ENCODE data around the gene ENTHD1. TPM values are rescaled to one million over a fixed set of nuclear protein-coding genes. Genes with fewer than 3 reads are reported as not detected.

Gene ENTHD1
- total and polyA plus RNA-seq, 10 of the 15 experiments (the other 5 are each of a cell fraction or from before 2014, with no cell fraction given) = 0.09 to 0.52 (median 0.21) TPM; not detected in 1

DNA sequence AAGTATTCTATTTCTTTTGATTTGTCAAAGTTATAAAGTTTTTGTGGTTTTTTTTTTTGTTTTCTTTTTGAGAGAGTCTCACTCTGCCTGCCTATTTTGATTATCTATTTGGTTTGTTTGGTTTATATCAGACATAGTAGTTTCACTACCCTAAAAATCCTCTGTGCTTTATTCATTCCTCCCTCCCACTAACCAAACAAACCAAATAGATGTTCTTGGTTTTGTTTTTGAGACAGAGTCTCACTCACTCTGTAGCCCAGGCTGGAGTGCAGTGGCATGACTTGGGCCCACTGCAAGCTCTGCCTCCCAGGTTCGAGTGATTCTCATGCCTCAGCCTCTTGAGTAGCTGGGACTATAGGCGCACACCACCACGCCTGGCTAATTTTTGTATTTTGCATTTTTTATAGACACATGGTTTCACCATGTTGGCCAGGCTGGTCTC, 67.9 kb downstream of the ENTHD1 start (continued):
- TF ChIP-seq PAX8 (IDR thresholded peaks at IDR 0.05) (no peak), NFIC (IDR thresholded peaks at IDR 0.05; ENCODE audit: low read depth, low read length) (peak; percentile 77), CREM (IDR thresholded peaks at IDR 0.05; ENCODE audit: low read depth) (peak; percentile 39; the same call in 1 of the 2 replicates), GATAD2B (conservative IDR thresholded peaks at IDR 0.05; ENCODE audit: low read depth) (no peak), CEBPB (IDR thresholded peaks at IDR 0.05; ENCODE audit: borderline replicate concordance in 1 of 2, low read depth in 2 of 2, low read length in 2 of 2) (no peak), CHD1 (IDR thresholded peaks at IDR 0.05; ENCODE audit: low read depth, low read length) (no peak), FOXK2 (IDR thresholded peaks at IDR 0.05) (no peak), MYB (IDR thresholded peaks at IDR 0.05; ENCODE audit: borderline replicate concordance, low read depth, low read length) (no peak), POLR2AphosphoS5 (IDR thresholded peaks at IDR 0.05; ENCODE audit: low read length) (0 out of 2 replicates have a peak, but pooled peaks have one; percentile 42), CREB1 (IDR thresholded peaks at IDR 0.05; ENCODE audit: low read depth) (0 out of 2 replicates have a peak, but pooled peaks have one; percentile 10), FOS (IDR thresholded peaks at IDR 0.05; ENCODE audit: borderline replicate concordance, extremely low read depth, insufficient read length) (no peak), HDGF (IDR thresholded peaks at IDR 0.05) (peak; percentile 83; the same call in 1 of the 2 replicates), RELA (IDR thresholded peaks at IDR 0.05; ENCODE audit: borderline replicate concordance, partially characterized antibody) (no peak), ZNF24 (IDR thresholded peaks at IDR 0.05) (no peak), CBX5 (IDR thresholded peaks at IDR 0.05; ENCODE audit: low read depth) (no peak), KAT2A (conservative IDR thresholded peaks at IDR 0.05; ENCODE audit: control insufficient read depth, low read depth, low read length) (no peak), EED (IDR thresholded peaks at IDR 0.05; ENCODE audit: low read depth) (peak; percentile 52), KDM1A (IDR thresholded peaks at IDR 0.05; ENCODE audit: borderline replicate concordance) (no peak), MEF2B (IDR thresholded peaks at IDR 0.05; ENCODE audit: partially characterized antibody, poor library complexity, severe bottlenecking) (peak; percentile 56), POU2F2 (IDR thresholded peaks at IDR 0.05; ENCODE audit: borderline replicate concordance, low read depth, low read length) (no peak), MTA3 (IDR thresholded peaks at IDR 0.05; ENCODE audit: borderline replicate concordance, low read length) (peak; percentile 65; the same call in 1 of the 2 replicates)
- TF ChIP-seq, protein P1, sequence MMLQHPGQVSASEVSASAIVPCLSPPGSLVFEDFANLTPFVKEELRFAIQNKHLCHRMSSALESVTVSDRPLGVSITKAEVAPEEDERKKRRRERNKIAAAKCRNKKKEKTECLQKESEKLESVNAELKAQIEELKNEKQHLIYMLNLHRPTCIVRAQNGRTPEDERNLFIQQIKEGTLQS (IDR thresholded peaks at IDR 0.05; ENCODE audit: borderline replicate concordance, extremely low read depth, low read depth, low read length) = no peak
- TF ChIP-seq, protein P2, sequence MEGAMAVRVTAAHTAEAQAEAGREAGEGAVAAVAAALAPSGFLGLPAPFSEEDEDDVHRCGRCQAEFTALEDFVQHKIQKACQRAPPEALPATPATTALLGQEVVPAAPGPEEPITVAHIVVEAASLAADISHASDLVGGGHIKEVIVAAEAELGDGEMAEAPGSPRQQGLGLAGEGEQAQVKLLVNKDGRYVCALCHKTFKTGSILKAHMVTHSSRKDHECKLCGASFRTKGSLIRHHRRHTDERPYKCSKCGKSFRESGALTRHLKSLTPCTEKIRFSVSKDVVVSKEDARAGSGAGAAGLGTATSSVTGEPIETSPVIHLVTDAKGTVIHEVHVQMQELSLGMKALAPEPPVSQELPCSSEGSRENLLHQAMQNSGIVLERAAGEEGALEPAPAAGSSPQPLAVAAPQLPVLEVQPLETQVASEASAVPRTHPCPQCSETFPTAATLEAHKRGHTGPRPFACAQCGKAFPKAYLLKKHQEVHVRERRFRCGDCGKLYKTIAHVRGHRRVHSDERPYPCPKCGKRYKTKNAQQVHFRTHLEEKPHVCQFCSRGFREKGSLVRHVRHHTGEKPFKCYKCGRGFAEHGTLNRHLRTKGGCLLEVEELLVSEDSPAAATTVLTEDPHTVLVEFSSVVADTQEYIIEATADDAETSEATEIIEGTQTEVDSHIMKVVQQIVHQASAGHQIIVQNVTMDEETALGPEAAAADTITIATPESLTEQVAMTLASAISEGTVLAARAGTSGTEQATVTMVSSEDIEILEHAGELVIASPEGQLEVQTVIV (IDR thresholded peaks at IDR 0.05; ENCODE audit: borderline replicate concordance, partially characterized antibody) = no peak
- TF ChIP-seq, protein P3, sequence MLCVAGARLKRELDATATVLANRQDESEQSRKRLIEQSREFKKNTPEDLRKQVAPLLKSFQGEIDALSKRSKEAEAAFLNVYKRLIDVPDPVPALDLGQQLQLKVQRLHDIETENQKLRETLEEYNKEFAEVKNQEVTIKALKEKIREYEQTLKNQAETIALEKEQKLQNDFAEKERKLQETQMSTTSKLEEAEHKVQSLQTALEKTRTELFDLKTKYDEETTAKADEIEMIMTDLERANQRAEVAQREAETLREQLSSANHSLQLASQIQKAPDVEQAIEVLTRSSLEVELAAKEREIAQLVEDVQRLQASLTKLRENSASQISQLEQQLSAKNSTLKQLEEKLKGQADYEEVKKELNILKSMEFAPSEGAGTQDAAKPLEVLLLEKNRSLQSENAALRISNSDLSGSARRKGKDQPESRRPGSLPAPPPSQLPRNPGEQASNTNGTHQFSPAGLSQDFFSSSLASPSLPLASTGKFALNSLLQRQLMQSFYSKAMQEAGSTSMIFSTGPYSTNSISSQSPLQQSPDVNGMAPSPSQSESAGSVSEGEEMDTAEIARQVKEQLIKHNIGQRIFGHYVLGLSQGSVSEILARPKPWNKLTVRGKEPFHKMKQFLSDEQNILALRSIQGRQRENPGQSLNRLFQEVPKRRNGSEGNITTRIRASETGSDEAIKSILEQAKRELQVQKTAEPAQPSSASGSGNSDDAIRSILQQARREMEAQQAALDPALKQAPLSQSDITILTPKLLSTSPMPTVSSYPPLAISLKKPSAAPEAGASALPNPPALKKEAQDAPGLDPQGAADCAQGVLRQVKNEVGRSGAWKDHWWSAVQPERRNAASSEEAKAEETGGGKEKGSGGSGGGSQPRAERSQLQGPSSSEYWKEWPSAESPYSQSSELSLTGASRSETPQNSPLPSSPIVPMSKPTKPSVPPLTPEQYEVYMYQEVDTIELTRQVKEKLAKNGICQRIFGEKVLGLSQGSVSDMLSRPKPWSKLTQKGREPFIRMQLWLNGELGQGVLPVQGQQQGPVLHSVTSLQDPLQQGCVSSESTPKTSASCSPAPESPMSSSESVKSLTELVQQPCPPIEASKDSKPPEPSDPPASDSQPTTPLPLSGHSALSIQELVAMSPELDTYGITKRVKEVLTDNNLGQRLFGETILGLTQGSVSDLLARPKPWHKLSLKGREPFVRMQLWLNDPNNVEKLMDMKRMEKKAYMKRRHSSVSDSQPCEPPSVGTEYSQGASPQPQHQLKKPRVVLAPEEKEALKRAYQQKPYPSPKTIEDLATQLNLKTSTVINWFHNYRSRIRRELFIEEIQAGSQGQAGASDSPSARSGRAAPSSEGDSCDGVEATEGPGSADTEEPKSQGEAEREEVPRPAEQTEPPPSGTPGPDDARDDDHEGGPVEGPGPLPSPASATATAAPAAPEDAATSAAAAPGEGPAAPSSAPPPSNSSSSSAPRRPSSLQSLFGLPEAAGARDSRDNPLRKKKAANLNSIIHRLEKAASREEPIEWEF (IDR thresholded peaks at IDR 0.05; ENCODE audit: insufficient replicate concordance, low read depth, low read length) = peak; percentile 26
- TF ChIP-seq, protein P4, sequence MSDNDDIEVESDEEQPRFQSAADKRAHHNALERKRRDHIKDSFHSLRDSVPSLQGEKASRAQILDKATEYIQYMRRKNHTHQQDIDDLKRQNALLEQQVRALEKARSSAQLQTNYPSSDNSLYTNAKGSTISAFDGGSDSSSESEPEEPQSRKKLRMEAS (IDR thresholded peaks at IDR 0.05; ENCODE audit: low read depth, low read length) = no peak

All from GM12878 (cell line).